ENCODE measurements around the gene LAMP2. TPM values are rescaled to one million over a fixed set of nuclear protein-coding genes. Genes with fewer than 3 reads are reported as not detected.
"Not testable (repeated sequence)": the region's sequence is repeated elsewhere in the genome, so short reads cannot be mapped to it uniquely, and the experiment has no call there.

LAMP2 gene
- total and polyA plus RNA-seq, 2 of the 8 experiments (the other 6 are each of a cell fraction or from before 2014, with no cell fraction given): 21.2 to 29.9 TPM

GRCh38 chrX:120490119-120490518 is 21.0 kb upstream of the LAMP2 start:
- H3K4me2 ChIP-seq (ENCODE audit: insufficient read depth in 1 of 2, low read depth in 2 of 2, low read length in 2 of 2); H2BK20ac ChIP-seq (ENCODE audit: low read length); POLR2A ChIA-PET (ENCODE audit: partially characterized antibody); H3K27ac ChIP-seq (ENCODE audit: low read depth, low read length); H3K27me3 ChIP-seq (replicated peaks in 1 of 4; ENCODE audit: control insufficient read depth in 3 of 4, extremely low read depth in 1 of 4, insufficient read depth in 3 of 4, low read length in 3 of 4); H2BK12ac ChIP-seq (ENCODE audit: low read depth, low read length); H4K91ac ChIP-seq (replicated peaks; ENCODE audit: insufficient read length, low read length); H3K4me3 ChIP-seq (ENCODE audit: extremely low read depth in 1 of 4, insufficient read depth in 2 of 4, low read depth in 3 of 4, low read length in 4 of 4); H4K5ac ChIP-seq (ENCODE audit: insufficient read length, low read depth, low read length); H3K9me3 ChIP-seq (ENCODE audit: insufficient read depth in 2 of 2, low read depth in 1 of 2, low read length in 1 of 2); H3K4ac ChIP-seq (replicated peaks; ENCODE audit: insufficient read length, low read depth, low read length); H3K79me1 ChIP-seq (ENCODE audit: low read depth, low read length); H2BK5ac ChIP-seq (ENCODE audit: low read depth, low read length); H2BK120ac ChIP-seq (replicated peaks; ENCODE audit: low read depth, low read length); H2AK5ac ChIP-seq (ENCODE audit: low read depth, low read length); H3K23ac ChIP-seq (ENCODE audit: insufficient read length); DNase-seq (ENCODE audit: low read depth in 1 of 2, low spot score in 2 of 2); H3K36me3 ChIP-seq (ENCODE audit: control insufficient read depth in 2 of 4, insufficient read depth in 4 of 4, low read length in 3 of 4); H2BK15ac ChIP-seq (ENCODE audit: low read length); H3K18ac ChIP-seq (ENCODE audit: extremely low read depth, low read length); H4K8ac ChIP-seq (ENCODE audit: extremely low read depth, insufficient read depth, low read length); H2AFZ ChIP-seq (ENCODE audit: low read length); H3K4me1 ChIP-seq (replicated peaks in 1 of 4; ENCODE audit: control insufficient read depth in 3 of 4, insufficient read depth in 4 of 4, low read length in 3 of 4); FAIRE-seq; H3K79me2 ChIP-seq (ENCODE audit: control insufficient read depth in 1 of 2, insufficient read depth in 2 of 2, low read length in 2 of 2); H3K9ac ChIP-seq (replicated peaks in 1 of 4; ENCODE audit: extremely low read depth in 1 of 4, low read depth in 3 of 4, low read length in 3 of 4); H3K23me2 ChIP-seq (ENCODE audit: low read depth, low read length); H3K14ac ChIP-seq (ENCODE audit: insufficient read length); H4K20me1 ChIP-seq (replicated peaks in 1 of 2; ENCODE audit: control insufficient read depth in 1 of 2, insufficient read depth in 2 of 2, low read length in 2 of 2); H3K56ac ChIP-seq (replicated peaks; ENCODE audit: insufficient read length, low read depth, low read length): not testable (repeated sequence)
- WGBS, 2 experiments (ENCODE audit: extremely low coverage in 1 of 2, insufficient coverage in 1 of 2, insufficient read length in 1 of 2, insufficient replicate concordance in 2 of 2, low coverage in 1 of 2, low lambda C conversion rate in 2 of 2, missing lambda C conversion rate in 1 of 2): no CpG with 5 or more reads among the region's 2 CpGs
- CTCF ChIA-PET (ENCODE audit: partially characterized antibody): interaction anchor here (1.1 kb wide), 1 partner anchor 8 kb away, joined by 3 read pairs; no protein-coding TSS in a partner anchor
